HCT116 (cell line): ENCODE data around the gene RPS16. TPM values are rescaled to one million over a fixed set of nuclear protein-coding genes. Genes with fewer than 3 reads are reported as not detected.

Source experiments
- ATAC-seq: fragments of 200-7000 bp; cut with Tn5 transposase; 2 replicates; pipeline ENCODE4 v1.9.1; 2020; ENCODE audit warnings: mild to moderate bottlenecking, moderate library complexity
- BruUV-seq: library from RNA; stranded (reverse); fragments of 400-500 nt; replicated peaks from 2 replicates; lab custom pipeline; 2021; lab: Mats Ljungman, UMichigan
- CTCF ChIA-PET: fragments of 300-600 bp; sonication (Branson Sonifier 250); formaldehyde crosslinking; loops from one replicate; lab custom pipeline; 2021; ENCODE audit warnings: antibody characterized with exemption; lab: Charles Lee
- POLR2A ChIA-PET: fragments of 300-600, 350-600 bp; sonication (Branson Sonifier 250); formaldehyde crosslinking; loops from one replicate; lab custom pipeline; 2021; ENCODE audit warnings: antibody characterized with exemption; lab: Charles Lee
- RAD21 ChIA-PET, 2 experiments: fragments of 300-600 bp; sonication (Branson Sonifier 250); formaldehyde crosslinking; loops; one replicate each; lab custom pipeline; 2023; ENCODE audit warnings: low total read pairs in 2 of 2; ENCODE audit not compliant: uncharacterized antibody in 2 of 2, unreplicated experiment in 2 of 2, low non-redundant PET in 1 of 2; lab: Charles Lee
- DNase-seq: peaks from one replicate; pipeline ENCODE4 v3.0.0-alpha.2; 2010; ENCODE audit warnings: low read depth, low spot score
- H2AFZ ChIP-seq: fragments of 200-600 bp; shearing (Covaris generic), sonication (generic); 2 replicates; pipeline ENCODE4 v1.6.1; 2017; ENCODE audit warnings: low read depth, mixed run types, mixed read lengths, antibody characterized with exemption, low read length; ENCODE audit not compliant: poor library complexity, severe bottlenecking
- H3K27ac ChIP-seq: 2 replicates; pipeline ENCODE4 v1.5.1; 2012; ENCODE audit warnings: low read depth, low read length
- H3K27me3 ChIP-seq: fragments of 200-600 bp; sonication (generic); 2 replicates; pipeline ENCODE4 v1.6.1; 2016; ENCODE audit warnings: mixed run types, low read length, mixed read lengths; ENCODE audit not compliant: insufficient read depth
- H3K36me3 ChIP-seq, 2 experiments: fragments of 200-500 bp in 1 of 2; fragments of 200-600 bp in 1 of 2; sonication (Bioruptor generic) in 1 of 2; sonication (generic) in 1 of 2; 2 replicates each; pipeline versions ENCODE4 v1.5.1 to v1.6.1; 2014 to 2016; ENCODE audit warnings: low read length in 2 of 2, inconsistent platforms in 1 of 2, mixed read lengths in 1 of 2, mixed run types in 1 of 2; ENCODE audit not compliant: insufficient read depth in 2 of 2, control insufficient read depth in 1 of 2
- H3K4me1 ChIP-seq, 2 experiments: fragments of 200-600 bp in 1 of 2; sonication (generic) in 1 of 2; 2 replicates each; pipeline versions ENCODE4 v1.5.1 to v1.6.1; 2012 to 2017; ENCODE audit warnings: low read length in 2 of 2, inconsistent platforms in 1 of 2, mild to moderate bottlenecking in 1 of 2, mixed read lengths in 1 of 2, mixed run types in 1 of 2, moderate library complexity in 1 of 2; ENCODE audit not compliant: insufficient read depth in 2 of 2, control insufficient read depth in 1 of 2
- H3K4me2 ChIP-seq: fragments of 200-600 bp; sonication (generic); 2 replicates; pipeline ENCODE4 v1.6.1; 2017; ENCODE audit warnings: mixed run types, low read length, mixed read lengths
- H3K4me3 ChIP-seq, 2 experiments: fragments of 200-600 bp in 1 of 2; sonication (generic) in 1 of 2; replicated peaks in 1 of 2; 2 replicates each; pipeline ENCODE4 v1.5.1; 2011 to 2016; ENCODE audit warnings: low read length in 2 of 2, control low read depth in 1 of 2, low read depth in 1 of 2, mild to moderate bottlenecking in 1 of 2, mixed read lengths in 1 of 2, mixed run types in 1 of 2
- H3K79me2 ChIP-seq: fragments of 200-600 bp; sonication (generic); 2 replicates; pipeline ENCODE4 v1.6.1; 2017; ENCODE audit warnings: mild to moderate bottlenecking, mixed run types, low read length, moderate library complexity, mixed read lengths; ENCODE audit not compliant: insufficient read depth
- H3K9ac ChIP-seq: fragments of 200-600 bp; sonication (generic); 2 replicates; pipeline ENCODE4 v1.6.1; 2016; ENCODE audit warnings: low read length, mixed read lengths
- H3K9me2 ChIP-seq: fragments of 200-600 bp; sonication (generic), shearing (Covaris generic); 2 replicates; pipeline ENCODE4 v1.6.1; 2017; ENCODE audit warnings: mixed run types, mild to moderate bottlenecking, moderate library complexity; ENCODE audit not compliant: insufficient read depth
- H3K9me3 ChIP-seq, 2 experiments: fragments of 200-500 bp in 1 of 2; fragments of 200-600 bp in 1 of 2; sonication (Bioruptor generic) in 1 of 2; sonication (generic) in 1 of 2; 2 replicates each; pipeline ENCODE4 v1.6.1; 2014 to 2017; ENCODE audit warnings: low read length in 2 of 2, mixed read lengths in 2 of 2, inconsistent platforms in 1 of 2, low read depth in 1 of 2, mild to moderate bottlenecking in 1 of 2, mixed run types in 1 of 2, moderate library complexity in 1 of 2; ENCODE audit not compliant: control insufficient read depth in 1 of 2, insufficient read depth in 1 of 2
- H4K20me1 ChIP-seq: fragments of 200-600 bp; sonication (generic), shearing (Covaris generic); 2 replicates; pipeline ENCODE4 v1.6.1; 2017; ENCODE audit warnings: mixed run types, mild to moderate bottlenecking, moderate library complexity; ENCODE audit not compliant: insufficient read depth
- CBX3 ChIP-seq: IDR thresholded peaks from 2 replicates; pipeline ENCODE4 v1.6.1; 2012; ENCODE audit warnings: low read depth
- CTCF ChIP-seq, 3 experiments: fragments of 200-600 bp in 1 of 3; sonication (generic) in 1 of 3; IDR thresholded peaks in 2 of 3; conservative IDR thresholded peaks in 1 of 3; 2 replicates each; pipeline ENCODE4 v1.5.1; 2012 to 2017; ENCODE audit warnings: low read depth in 2 of 3, low read length in 2 of 3, antibody characterized with exemption in 1 of 3, borderline replicate concordance in 1 of 3, control low read depth in 1 of 3, mild to moderate bottlenecking in 1 of 3, mixed read lengths in 1 of 3, mixed run types in 1 of 3, moderate library complexity in 1 of 3; ENCODE audit not compliant: insufficient read depth in 1 of 3
- FOSL1 ChIP-seq: IDR thresholded peaks from 2 replicates; pipeline ENCODE4 v1.6.1; 2012; ENCODE audit warnings: low read depth
- MAX ChIP-seq: IDR thresholded peaks from 2 replicates; pipeline ENCODE4 v1.6.1; 2012
- REST ChIP-seq: IDR thresholded peaks from 2 replicates; pipeline ENCODE4 v1.6.1; 2012; ENCODE audit warnings: low read depth
- SP1 ChIP-seq: IDR thresholded peaks from 2 replicates; pipeline ENCODE4 v1.6.1; 2012; ENCODE audit warnings: low read depth
- SRF ChIP-seq: IDR thresholded peaks from 2 replicates; pipeline ENCODE4 v1.6.1; 2012; ENCODE audit warnings: low read depth
- ZBTB33 ChIP-seq: IDR thresholded peaks from 2 replicates; pipeline ENCODE4 v1.6.1; 2011; ENCODE audit warnings: mild to moderate bottlenecking, low read length, moderate library complexity; ENCODE audit not compliant: insufficient replicate concordance; ENCODE audit errors: extremely low read depth
- intact Hi-C: fragments of 100-400 bp; cut with micrococcal nuclease; formaldehyde crosslinking; loops from 2 replicates; pipeline ENCODE4 v1.10.0; 2022
- total RNA-seq: library from RNA; stranded (reverse); gene quantifications from one replicate; pipeline ENCODE4 v1.2.1, GENCODE V29; 2021; ENCODE audit not compliant: unreplicated experiment

Gene RPS16
- total RNA-seq, 1 experiment from 2014 or later: 3,365 TPM

- TF ChIP-seq ZBTB33 (no peak), MAX (no peak)
- TF ChIP-seq, all 23 proteins: peak for 0
Observed at GRCh38 chr19:39424934-39425333, 10.8 kb downstream of the RPS16 start (continued).

- CTCF ChIA-PET: no interaction called here
- POLR2A ChIA-PET: interaction anchor here (0.7 to 6.0 kb wide), 3 partner anchors 13 to 32 kb away, joined by 3 to 33 read pairs (median 4); partner anchors contain the start of genes MED29, PAF1 and RPS16
- TF ChIP-seq ZBTB33 (no peak), SRF (no peak), REST (no peak), SP1 (no peak), FOSL1 (no peak), CTCF (IDR thresholded peaks at IDR 0.05 in 2 of 3, conservative IDR thresholded peaks at IDR 0.05 in 1 of 3; ENCODE audit: borderline replicate concordance in 1 of 3, insufficient read depth in 1 of 3, low read depth in 2 of 3, low read length in 2 of 3) (no peak), CBX3 (no peak)
- Histone ChIP-seq H3K36me3 (0 out of 4 replicates have a peak, but pooled peaks cover 0 to 4% of the 10 kb centered on the region in 2 experiments), H3K9me3 (no peaks in the 10 kb centered on the region), H3K4me2 (no peak overlapping the region), H3K27me3 (no peaks in the 10 kb centered on the region), H3K9me2 (no peaks in the 10 kb centered on the region), H4K20me1 (no peaks in the 10 kb centered on the region), H3K4me3 (no peak overlapping the region), H3K4me1 (peaks cover 11% of the 10 kb centered on the region in 2 experiments), H3K27ac (no peak overlapping the region), H2AFZ (no peak overlapping the region), H3K9ac (no peak overlapping the region), H3K79me2 (no peaks in the 10 kb centered on the region)
- no peak for ATAC-seq
- no TSS peak for BruUV-seq
- intact Hi-C loops: no loop called here
- RAD21 ChIA-PET: no interaction called here
- DNase-seq: no peak
Observed at GRCh38 chr19:39423258-39424086, 12.3 kb downstream of the RPS16 start.
